ENCODE results near the gene TEDDM1. TPM values are rescaled to one million over a fixed set of nuclear protein-coding genes. Genes with fewer than 3 reads are reported as not detected.

Gene TEDDM1
- total and polyA plus RNA-seq, 2 of the 13 experiments (the other 11 are each of a cell fraction or from before 2014, with no cell fraction given), result not detected

- CTCF ChIA-PET (ENCODE audit: low intra/inter-chr PET ratio, low total read pairs), result interaction anchor here (1.4 to 3.6 kb wide), 3 partner anchors 74 to 311 kb away, joined by 9 to 70 read pairs (median 51); no protein-coding TSS in a partner anchor
- Histone ChIP-seq H3K4me3 (replicated peaks in 1 of 3; ENCODE audit: insufficient read depth in 1 of 3, low read depth in 2 of 3, low read length in 3 of 3) (no peak overlapping the region), H3K9me3 (ENCODE audit: low read length) (no peaks in the 10 kb centered on the region), H3K9ac (ENCODE audit: insufficient read depth, low read depth, low read length) (no peak overlapping the region), H3K79me2 (ENCODE audit: insufficient read depth, low read length) (peaks cover 17% of the 10 kb centered on the region), H3K27me3 (ENCODE audit: control insufficient read depth in 1 of 2, insufficient read depth in 2 of 2, low read length in 2 of 2) (no peaks in the 10 kb centered on the region; a peak in 1 of 5 replicates), H4K20me1 (ENCODE audit: insufficient read depth, low read length) (no peaks in the 10 kb centered on the region; the same call in 1 of the 2 replicates), H3K4me2 (ENCODE audit: low read depth, low read length) (no peak overlapping the region), H3K27ac (ENCODE audit: extremely low read length, insufficient read depth, low read length) (no peak overlapping the region), H3K4me1 (ENCODE audit: insufficient read depth, low read length) (peaks cover 44% of the 10 kb centered on the region), H3K36me3 (replicated peaks in 1 of 2; ENCODE audit: control insufficient read depth in 1 of 2, insufficient read depth in 2 of 2, low read length in 2 of 2) (no peaks in the 10 kb centered on the region), H2AFZ (ENCODE audit: low read length) (no peak overlapping the region)
- no peak for TF ChIP-seq TRIM22 (IDR thresholded peaks at IDR 0.05)
- no peak for TF ChIP-seq MAF1 (CRISPR knock-in tag; IDR thresholded peaks at IDR 0.05; ENCODE audit: borderline replicate concordance)
- TF ChIP-seq ZNF737 (CRISPR knock-in tag; IDR thresholded peaks at IDR 0.05; ENCODE audit: borderline replicate concordance), result no peak
- no peak for TF ChIP-seq ZNF446 (CRISPR knock-in tag; IDR thresholded peaks at IDR 0.05)
- TF ChIP-seq TFDP1 (CRISPR knock-in tag; IDR thresholded peaks at IDR 0.05; ENCODE audit: borderline replicate concordance), result no peak
- no peak for TF ChIP-seq TCF7L2 (IDR thresholded peaks at IDR 0.05; ENCODE audit: low read depth, low read length)
- no peak for TF ChIP-seq ZXDC (CRISPR knock-in tag; IDR thresholded peaks at IDR 0.05)
- TF ChIP-seq JUNB (CRISPR knock-in tag; IDR thresholded peaks at IDR 0.05; ENCODE audit: borderline replicate concordance), result no peak
- no peak for TF ChIP-seq ZNF124 (CRISPR knock-in tag; IDR thresholded peaks at IDR 0.05)
- no peak for TF ChIP-seq ZNF160 (CRISPR knock-in tag; IDR thresholded peaks at IDR 0.05)
- no peak for TF ChIP-seq GATAD2A (CRISPR knock-in tag; IDR thresholded peaks at IDR 0.05)
- TF ChIP-seq SNRNP70 (IDR thresholded peaks at IDR 0.05; ENCODE audit: low read depth, low read length), result no peak
- no peak for TF ChIP-seq SRY (CRISPR knock-in tag; IDR thresholded peaks at IDR 0.05)
- TF ChIP-seq MTA1 (CRISPR knock-in tag; IDR thresholded peaks at IDR 0.05; ENCODE audit: borderline replicate concordance), result no peak
- no peak for TF ChIP-seq RELA (CRISPR knock-in tag; IDR thresholded peaks at IDR 0.05)
- no peak for TF ChIP-seq PITX1 (CRISPR knock-in tag; IDR thresholded peaks at IDR 0.05)
- TF ChIP-seq JUN (CRISPR knock-in tag; IDR thresholded peaks at IDR 0.05), result no peak
- TF ChIP-seq HDAC1 (CRISPR knock-in tag; IDR thresholded peaks at IDR 0.05), result no peak
- TF ChIP-seq ZBTB3 (CRISPR knock-in tag; IDR thresholded peaks at IDR 0.05; ENCODE audit: borderline replicate concordance, low read depth), result no peak
- in situ Hi-C loops (cut with HindIII; ENCODE audit: extremely low pct_ligation_motif_present, low pct_unique_long_range_greater_than_20kb) (loop anchor here (5.0 kb wide), 2 partner anchors 254 to 314 kb away; no protein-coding TSS in a partner anchor), intact Hi-C loops (cut with micrococcal nuclease; ENCODE audit: unreplicated experiment) (loop anchor here (1.0 to 2.0 kb wide), 5 partner anchors 95 to 311 kb away; no protein-coding TSS in a partner anchor)
- FAIRE-seq, result no peak
- ATAC-seq, result no peak
- DNase-seq (ENCODE audit: low spot score), result no peak
- 90% methylated on average over 3 of the region's 3 CpGs for WGBS (ENCODE audit: low lambda C conversion rate)
- POLR2A ChIA-PET, result interaction anchor here (1.5 to 3.1 kb wide), 4 partner anchors 94 to 252 kb away, joined by 5 to 25 read pairs (median 10); no protein-coding TSS in a partner anchor
- no TSS peak for BruUV-seq (replicated peaks)
Measured at GRCh38 chr1:182395906-182396305, 4.6 kb downstream of the TEDDM1 start.
